Measurements from ENCODE around the gene GAS7.
"Not testable (repeated sequence)": the region's sequence is repeated elsewhere in the genome, so short reads cannot be mapped to it uniquely, and the experiment has no call there.

GAS7 gene

DNA sequence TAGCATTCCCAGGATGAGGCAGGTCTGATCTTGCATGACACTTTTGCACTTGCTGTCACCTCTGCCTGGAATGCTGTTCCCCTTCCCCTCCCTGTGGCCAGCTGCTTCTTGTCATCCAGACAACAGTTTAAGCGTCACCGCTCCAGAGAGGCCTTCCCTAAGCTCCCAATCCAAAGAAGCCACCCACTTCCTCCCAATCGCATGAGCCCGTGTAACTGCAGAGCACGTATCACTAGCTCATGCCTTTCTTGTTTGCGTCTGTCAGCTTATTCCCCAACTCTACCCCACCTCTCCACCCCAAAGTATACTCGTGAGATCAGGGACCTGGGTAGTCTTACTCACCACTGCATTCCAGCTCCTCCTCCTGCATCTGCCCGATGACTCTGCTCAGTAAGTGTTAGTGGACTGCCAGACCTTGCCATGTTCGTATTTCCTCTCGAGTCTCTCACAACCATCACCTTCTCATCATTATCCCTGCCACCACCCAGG lies 92.8 kb downstream of the GAS7 start:
- DNase-seq = no peak

DNA sequence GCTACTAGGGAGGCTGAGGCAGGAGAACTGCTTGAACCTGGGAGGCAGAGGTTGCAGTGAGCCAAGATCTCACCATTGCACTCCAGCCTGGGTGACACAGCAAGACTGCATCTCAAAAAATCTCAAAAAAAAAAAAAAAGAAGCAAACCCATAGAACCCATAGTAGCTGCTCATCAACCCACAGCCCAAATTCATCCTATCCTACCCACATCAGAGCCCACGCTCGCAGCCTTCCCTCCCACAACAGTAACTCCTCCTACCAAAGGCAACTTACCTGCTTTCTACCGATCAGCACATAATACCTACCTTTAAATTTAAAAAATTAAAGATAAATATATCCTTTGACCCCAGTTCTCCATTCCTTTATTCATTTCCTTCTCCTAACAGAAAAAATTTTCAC lies 94.7 kb downstream of the GAS7 start:
- DNase-seq = no peak

DNA sequence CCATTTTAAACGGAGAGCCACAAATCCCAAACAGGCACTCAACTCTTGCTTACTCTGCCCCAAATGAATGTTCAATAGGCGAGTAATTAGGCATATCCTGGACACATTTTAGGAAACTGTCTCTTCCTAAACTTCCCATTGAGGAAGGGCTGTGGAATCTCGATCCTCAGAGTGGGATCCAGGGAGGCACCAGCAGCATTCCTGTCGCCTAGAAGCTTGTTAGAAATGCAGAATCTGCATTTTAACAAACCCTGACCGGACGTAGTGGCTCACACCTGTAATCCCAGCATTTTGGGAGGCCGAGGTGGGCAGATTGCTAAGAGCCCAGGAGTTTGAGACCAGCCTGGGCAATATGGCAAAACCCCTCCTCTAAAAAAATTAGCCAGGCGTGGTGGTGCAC lies 95.6 kb downstream of the GAS7 start:
- DNase-seq = no peak

DNA sequence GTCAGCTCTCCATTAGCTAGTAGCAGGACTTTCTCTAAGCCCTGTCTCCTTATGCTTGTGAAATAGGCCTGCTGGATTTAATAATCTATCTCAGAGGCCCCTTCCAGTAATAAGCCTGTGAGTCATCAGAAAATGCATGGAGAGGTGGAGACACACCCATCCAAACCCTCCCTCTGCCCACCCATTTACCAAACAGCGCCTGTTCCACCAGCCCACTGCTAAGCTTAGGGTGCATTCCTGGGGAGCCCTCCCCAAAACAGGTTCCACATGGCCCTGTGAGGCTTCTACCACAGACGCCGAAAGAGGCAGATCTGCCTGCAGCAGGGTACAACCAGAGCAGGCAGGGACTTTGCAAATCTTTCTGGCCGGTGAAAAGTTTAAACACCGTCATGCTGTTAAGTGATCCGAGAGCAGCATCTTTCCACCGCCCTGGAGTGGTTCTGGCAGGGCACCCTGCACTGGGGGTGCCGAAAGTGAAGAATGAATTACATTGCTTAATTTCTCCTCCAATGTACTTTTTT lies 99.3 kb downstream of the GAS7 start:
- no peak for DNase-seq

DNA sequence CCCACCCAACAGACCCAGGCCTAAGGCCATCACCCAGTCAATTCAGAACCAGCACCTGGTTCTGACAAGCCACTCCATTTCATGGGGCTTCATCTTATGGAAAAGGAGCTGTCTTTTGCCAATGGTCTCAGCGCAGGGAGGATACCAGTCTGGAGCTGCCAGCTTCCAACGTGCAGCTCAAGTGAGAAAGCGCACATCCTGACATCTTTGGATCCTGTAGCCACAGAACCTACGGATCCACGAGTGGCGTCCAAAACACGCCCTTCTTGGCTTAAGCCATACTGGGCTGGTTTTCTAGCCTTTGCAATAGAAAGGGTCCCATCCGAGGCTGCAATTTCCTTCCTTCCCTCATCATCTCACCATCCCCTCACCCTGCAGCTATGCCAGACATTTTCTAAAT lies 101.8 kb downstream of the GAS7 start:
- DNase-seq = no peak

DNA sequence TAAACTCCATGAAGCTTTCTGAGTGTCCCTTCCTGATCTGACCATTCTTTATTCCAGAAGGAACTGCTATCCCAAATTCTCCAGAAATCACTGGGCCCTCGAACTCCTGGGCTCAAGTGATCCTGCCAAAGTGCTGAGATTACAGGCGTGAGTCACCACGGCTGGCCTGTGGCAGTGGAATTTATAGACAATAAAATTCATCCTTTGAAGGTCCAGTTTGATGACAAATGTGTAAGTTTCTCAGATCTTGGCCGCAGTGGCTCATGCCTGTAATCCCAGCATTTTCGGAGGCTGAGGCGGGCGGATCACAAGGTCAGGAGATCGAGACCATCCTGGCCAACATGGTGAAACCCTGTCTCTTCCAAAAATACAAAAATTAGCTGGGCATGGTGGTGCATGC lies 103.1 kb downstream of the GAS7 start:
- DNase-seq = not testable (repeated sequence)

DNA sequence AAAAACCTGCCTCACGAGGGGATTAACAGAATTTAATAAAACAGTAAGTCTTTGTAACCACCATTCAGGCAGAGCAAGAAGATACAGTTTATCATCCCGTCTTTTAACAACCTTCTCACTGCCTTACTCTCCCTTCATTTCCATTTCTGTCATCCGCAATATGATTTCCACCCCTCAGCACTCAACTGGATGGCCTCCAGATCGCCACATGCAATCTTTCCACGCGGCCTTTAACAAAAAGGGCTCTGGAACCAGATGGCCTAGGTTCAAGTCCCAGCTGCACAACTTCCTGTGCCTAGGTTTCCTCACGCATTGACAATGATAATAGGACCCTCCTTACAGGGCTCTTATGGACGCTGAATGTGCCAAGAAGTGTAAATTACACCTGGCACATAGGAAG lies 103.6 kb downstream of the GAS7 start:
- no peak for DNase-seq

DNA sequence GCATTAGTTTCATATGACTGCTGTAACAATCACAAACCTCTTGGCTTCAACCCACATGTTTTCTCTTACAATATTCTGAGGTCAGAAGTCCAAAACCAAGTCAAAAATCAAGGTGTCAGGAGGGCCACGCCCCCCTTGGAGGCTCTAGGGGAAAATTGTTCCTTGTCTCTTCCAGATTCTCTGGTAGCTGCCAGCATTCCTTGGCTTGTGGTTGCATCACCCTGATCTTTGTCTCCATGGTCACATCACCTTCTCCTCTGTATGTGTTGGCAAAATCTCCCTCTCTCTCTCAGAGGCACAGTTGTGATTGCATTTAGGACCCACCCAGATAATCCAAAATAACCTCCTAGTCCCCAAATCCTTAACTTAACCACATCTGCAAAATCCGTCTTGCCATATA lies 105.8 kb downstream of the GAS7 start:
- DNase-seq = no peak

DNA sequence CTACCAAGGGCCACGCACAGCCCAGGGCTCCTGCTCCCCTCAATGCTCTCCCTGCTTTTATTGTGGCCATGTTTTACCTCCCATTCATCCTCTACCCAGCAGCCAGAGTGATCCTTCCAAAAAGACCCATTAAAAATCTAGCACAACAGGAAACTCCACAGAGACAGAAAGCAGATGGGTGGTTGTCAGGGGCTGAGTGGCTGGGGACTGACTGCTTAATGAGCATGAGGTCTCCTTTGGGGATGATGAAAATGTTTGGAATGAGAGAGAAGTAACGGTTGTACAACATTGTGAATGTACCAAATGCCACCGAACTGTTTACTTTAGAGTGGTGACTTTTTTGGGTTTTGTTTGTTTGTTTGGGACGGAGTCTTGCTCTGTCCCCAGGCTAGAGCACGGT lies 107.4 kb downstream of the GAS7 start:
- no peak for DNase-seq

DNA sequence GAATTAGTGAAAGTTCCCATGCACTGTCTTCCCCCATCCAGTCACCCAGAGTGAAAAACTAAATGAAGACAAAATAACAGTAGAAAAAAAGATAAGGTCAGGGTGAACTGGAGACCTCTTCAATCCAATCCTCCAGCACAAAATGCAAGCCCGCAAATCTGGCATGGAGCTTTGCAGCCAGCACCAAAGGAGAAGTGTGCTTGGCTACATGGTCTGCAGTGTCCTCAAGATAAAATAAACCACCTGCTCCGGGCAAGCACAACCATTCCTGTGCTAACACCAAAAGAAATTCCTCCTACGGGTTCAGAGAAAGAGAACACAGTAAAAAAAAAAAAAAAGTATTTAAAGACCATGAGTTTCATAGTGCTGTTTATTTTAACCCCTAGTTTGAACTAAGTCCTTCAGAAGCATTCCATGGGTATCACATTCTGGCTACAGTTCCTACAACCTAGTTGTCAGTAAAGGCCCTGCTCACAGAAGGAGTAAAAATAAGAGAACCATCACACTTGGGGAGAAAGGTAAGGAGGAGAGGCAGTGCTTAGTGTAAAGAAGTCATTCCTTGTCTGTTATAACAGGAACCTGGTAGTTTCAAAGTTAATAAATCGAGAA lies 109.1 kb downstream of the GAS7 start:
- DNase-seq = no peak

DNA sequence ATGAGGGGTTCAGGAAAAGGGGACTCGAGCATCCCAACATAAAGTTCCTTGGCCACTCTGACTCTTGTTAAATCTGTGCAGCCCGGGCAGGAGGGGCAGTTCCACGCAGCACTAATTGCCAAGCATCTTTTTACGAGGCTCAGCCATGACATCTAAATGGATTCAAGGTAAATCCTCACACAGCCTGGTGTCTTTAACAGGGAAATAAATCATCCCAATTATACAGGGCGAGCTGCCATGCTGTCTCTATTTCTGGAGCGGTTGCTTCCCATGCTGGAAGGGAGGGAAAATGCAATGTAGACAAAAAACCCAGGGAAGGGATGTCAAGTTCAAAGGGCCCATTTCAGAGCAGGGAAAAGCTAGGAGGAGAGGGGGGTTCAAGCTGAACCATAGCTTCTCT lies 110.0 kb downstream of the GAS7 start:
- DNase-seq = no peak

DNA sequence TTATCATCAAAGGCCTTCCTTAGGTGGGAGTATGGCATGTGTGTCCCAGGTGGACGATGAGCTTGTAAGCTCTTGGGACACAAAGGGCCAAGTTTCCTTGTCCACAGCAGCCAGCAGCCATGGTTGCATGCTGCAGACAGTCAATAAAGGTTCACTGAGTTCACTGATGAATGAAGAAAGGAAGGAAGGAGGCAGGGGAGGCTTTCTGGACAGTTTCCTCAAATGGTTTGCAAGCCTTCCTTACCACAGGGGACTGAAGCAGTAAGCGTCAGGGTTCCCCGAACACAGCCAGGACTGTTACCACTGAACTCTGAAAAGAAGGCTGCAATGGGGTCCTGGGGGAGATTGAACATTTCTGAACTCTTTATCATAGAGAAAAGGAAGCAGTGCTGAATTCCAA lies 111.1 kb downstream of the GAS7 start:
- no peak for DNase-seq

DNA sequence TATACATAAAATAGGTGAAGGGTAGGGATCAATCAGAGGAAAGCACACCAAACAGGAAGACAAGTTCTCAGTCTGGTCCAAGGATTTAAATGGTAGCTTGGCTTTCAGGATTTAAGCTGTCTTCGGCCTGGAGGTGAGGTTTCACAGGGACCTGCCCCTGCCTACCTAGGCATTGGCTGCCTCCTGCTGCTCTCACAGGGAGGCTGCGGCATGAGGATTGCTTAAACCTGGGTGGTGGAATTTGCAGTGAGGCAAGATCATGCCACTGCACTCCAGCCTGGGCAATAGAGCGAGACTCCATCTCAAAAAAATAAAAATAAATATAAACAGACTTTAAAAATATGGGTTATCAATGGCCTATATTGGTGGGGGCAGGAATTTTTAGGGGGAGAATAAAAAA lies 114.5 kb downstream of the GAS7 start:
- DNase-seq = no peak

DNA sequence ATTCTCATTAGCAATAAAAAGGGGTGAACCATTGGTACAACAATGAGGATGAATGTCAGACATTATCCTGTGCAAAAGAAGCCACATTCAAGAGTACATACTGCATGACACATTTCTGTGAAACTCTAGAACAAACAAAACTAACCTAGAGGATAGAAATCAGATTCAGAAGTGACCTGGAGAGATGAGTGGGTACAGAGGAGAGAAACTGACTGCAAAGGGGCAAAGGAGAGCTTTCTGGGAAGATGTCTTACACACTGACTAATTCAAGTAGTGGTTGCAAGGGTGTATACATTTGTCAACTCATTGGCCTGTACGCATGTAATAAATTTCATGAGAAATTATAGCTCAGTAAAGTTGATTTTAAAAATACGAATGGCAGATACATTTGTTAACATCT lies 115.6 kb downstream of the GAS7 start:
- DNase-seq = no peak

DNA sequence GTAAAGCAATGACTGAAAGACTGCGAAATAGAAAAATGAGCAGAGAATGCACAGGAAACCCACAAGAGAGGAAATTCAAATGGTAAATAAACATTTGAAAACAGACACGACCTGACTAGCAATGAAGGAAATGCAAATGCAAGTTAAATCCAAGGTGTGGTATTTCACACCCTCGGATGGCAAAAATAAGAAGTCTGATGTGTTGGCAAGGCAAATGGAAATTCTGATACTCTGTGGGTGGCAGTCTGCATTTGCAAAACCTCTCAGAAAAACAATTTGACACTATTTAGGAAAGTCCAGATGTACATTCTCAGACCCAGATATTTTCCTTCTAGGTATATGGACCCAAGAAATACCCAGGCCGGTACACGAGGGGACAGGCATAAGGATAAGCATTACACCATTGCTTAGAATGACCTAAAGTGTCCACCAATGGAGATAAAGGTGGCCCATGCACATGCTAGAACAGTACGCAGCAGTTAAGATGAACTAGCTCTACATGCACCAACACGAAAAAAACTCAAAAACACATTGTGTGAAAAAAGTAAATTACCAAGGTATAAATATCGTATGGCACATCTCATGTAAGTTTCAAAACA lies 116.7 kb downstream of the GAS7 start:
- DNase-seq = no peak

DNA sequence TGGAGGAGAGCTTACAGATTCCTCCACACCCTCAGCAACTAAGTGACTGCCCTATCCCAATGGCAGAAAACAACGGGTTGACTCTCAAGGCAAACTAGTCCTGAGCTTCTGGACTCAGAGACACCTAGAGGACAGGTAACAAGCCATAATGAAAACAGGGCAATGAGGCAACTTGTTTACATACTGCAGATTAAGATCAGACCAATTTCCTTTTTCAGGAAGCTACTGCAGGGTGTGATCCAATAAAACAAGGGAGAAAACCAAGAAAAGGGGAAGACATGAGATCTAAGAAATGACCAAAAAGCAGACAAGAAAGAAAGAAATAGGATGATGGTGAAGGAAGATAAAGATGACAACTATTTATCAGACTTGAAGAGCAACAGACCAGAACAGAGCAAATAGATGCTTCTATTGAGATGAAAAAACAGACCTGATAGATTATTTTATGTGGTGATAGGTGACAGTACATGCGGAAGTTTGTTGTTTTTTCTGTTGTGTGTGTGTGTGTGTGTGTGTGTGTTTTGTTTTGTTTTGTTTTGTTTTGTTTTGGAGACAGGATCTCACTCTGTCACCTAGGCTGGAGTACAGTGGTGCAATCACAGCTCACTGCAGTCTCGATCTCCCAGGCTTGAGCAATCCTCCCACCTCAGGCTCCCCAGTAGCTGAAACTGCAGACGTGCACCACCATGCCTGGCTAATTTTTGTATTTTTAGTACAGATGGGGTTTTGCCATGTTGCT lies 120.7 kb downstream of the GAS7 start:
- DNase-seq = no peak

DNA sequence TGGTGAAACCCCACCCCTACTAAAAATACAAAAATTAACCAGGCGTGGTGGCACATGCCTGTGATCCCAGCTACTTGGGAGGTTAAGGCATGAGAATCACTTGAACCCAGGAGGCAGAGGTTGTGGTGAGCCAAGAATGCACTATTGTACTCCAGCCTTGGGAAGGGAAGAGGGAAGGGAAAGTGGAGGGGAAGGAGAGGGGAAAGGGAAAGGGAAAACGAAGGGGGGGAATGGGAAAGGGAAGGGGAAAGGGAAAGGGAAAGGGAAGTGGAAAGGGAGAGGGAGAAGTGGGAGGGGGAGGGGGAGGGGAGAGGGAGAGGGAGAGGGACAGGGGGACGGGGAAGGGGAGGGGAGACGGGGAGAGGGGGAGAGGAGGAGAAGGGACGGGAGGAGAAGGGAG lies 122.5 kb downstream of the GAS7 start:
- no peak for DNase-seq

DNA sequence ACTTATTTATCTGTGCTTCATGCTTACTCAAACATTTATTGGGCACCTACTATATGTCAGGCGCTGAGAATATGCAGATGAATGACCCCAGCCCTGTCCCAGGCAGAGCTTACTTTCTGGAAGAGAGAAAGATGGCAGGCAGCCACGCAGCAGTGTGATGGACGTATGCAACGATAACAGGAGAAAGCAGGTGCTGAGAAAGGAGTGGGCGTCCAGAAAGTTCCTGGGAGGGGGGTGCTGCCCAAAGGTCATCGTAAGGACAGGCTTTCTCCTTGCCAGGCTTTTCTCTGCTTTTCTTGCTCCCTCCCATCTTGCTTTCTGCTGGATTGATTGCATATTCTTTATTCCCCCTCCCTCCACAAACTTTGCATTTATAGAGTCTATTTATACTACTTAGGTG lies 124.5 kb downstream of the GAS7 start:
- DNase-seq = no peak

DNA sequence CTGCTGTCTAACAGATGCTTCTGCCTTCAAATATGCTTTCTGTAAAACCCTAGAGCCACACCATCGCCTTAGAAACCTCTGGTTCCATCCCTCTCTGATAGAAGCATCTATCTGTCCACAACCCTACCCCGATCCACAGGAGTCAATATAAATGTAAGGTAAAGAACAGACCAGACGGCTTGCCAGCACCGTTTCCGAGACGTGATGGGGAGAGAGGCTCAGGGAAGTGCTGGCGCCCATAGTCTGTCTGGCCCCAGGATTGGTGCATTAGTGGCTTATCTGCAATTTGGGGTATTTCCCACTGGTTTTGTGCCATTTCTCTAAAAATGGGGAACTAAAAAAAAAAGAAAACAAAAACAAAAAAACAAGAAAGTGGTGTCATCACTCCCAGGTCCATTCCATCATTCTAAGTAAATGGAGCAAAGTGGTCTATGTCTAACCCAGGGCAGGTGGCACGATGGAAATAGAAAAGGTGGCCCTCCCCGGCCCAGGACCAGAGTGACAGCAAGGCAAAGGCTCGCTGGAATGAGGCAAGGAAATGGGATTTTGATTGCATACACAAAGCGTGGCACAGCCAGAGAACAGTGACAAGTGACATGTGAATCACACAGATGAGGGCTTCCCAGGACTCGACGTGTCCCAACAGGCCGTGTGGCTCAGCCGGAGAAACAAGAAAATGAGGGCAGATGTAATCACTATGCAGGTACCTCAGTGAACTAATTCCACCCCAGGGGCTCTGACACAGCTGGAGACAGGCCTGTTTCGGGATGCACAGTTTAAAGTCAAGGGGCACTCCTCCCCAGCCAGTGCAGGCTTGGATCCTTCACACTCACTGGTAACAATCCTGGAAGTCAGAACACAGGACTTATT lies 125.6 kb downstream of the GAS7 start:
- no peak for DNase-seq

DNA sequence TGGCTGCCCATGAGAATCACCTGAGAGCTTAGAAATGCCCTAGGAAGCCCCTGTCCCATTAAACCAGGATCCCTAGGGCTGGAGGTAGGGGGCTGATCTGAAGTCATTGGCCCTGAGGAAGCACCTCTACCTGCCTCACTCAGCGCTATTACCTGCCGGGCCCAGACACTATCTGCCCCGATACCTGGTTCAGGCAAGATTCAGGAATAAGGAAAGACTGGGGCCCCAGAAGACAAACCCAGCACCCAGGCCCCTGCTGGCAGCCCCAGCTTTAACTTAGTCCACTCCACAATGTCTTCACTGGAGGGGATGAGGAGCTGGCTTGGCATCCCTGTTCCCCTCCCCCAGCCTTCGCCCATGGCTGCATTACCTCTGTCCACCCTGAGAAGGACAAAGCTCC lies 126.3 kb downstream of the GAS7 start:
- DNase-seq = no peak

DNA sequence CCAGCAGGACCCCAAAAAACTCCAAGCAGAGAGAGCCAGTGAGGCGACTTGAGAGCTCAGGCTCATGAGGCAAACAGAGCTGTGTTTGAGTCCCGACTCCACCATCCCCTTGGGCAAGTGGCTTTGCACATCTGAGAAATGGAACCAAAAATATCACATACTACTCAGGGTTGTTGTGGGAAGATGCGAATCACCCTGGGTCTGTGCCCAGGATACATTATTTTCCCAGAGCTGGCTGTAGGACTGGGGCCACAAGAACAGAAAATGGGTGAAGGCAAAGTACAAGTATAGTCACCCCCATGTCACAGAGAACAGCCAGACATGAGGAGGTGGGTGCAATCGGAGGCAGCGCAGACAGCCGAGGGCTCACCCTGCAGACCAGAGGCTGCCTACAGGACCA lies 127.3 kb downstream of the GAS7 start:
- DNase-seq = no peak

DNA sequence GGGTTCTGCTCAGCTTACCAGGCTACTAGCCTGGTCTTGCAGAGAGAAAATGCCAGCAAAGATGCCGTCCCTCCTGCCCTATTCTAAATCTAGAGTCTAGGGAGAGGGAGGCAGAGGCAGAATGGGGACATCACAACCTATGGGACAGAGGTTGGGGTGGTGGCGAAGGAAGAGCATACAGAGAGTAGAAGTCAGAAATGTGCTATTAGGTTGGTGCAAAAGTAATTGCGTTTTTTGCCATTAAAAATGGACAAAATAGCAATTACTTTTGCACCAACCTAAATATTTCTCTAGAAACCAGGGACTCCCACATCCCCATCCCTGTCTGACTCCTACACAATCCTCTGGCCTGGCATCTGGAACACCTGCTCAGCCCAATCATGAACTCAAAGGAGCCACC lies 127.7 kb downstream of the GAS7 start:
- no peak for DNase-seq

DNA sequence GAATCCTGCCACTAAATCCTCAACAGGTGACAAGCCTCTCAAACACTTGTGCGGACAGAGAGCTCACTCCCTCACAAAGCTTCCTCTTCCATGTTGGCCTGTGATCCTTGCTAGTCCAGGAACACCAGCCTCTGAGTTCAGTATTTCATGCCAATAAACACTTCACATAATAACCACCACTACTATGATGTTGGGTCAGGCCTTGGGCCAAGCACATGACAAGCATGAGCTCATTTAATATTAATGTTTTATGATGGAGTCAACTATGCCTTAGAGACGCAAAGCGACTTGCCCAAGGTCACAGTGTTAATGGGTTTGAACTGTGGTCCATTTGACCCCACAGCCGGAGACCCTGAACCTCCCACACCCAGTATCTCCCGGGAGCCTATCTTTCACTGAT lies 129.1 kb downstream of the GAS7 start:
- DNase-seq = no peak

All from activated CD4-positive, alpha-beta T cell treated with anti-CD3 and anti-CD28 coated beads for 48 hours (primary cell).